Keratinocyte (primary cell): ENCODE results near the gene TTC22. TPM values are rescaled to one million over a fixed set of nuclear protein-coding genes. Genes with fewer than 3 reads are reported as not detected.

Experiments used
- DNase-seq: peaks from one replicate; pipeline ENCODE4 v3.0.0-alpha.2; 2011; ENCODE audit warnings: low read depth, missing footprints, low spot score
- FAIRE-seq: peaks from 2 replicates; lab custom pipeline; 2011; peaks lifted over from hg19 to GRCh38; lab: Jason Lieb, UNC
- H2AFZ ChIP-seq: 2 replicates; pipeline ENCODE4 v1.6.0; 2012; ENCODE audit warnings: low read length, control low read depth, inconsistent platforms; ENCODE audit not compliant: control insufficient read depth
- H3K27ac ChIP-seq: 2 replicates; pipeline ENCODE4 v1.5.1; 2011; ENCODE audit warnings: low read length; ENCODE audit not compliant: control insufficient read depth, insufficient read depth
- H3K27me3 ChIP-seq: 3 replicates; pipeline ENCODE4 v1.6.0; 2011; ENCODE audit warnings: low read length; ENCODE audit not compliant: control insufficient read depth, insufficient read depth; ENCODE audit errors: extremely low read depth
- H3K36me3 ChIP-seq, 2 experiments: 2 replicates in 1 of 2; 3 replicates in 1 of 2; pipeline ENCODE4 v1.5.1; 2011; ENCODE audit warnings: low read length in 2 of 2, mild to moderate bottlenecking in 1 of 2; ENCODE audit not compliant: control insufficient read depth in 2 of 2, insufficient read depth in 2 of 2; ENCODE audit errors: extremely low read depth in 1 of 2
- H3K4me1 ChIP-seq: 3 replicates; pipeline ENCODE4 v1.5.1; 2011; ENCODE audit warnings: low read length; ENCODE audit not compliant: control insufficient read depth, insufficient read depth; ENCODE audit errors: extremely low read depth
- H3K4me2 ChIP-seq: 3 replicates; pipeline ENCODE4 v1.6.0; 2011; ENCODE audit warnings: low read depth, low read length; ENCODE audit not compliant: control insufficient read depth, insufficient read depth; ENCODE audit errors: extremely low read depth
- H3K4me3 ChIP-seq, 3 experiments: fragments of 200-600 bp in 1 of 3; sonication (generic) in 1 of 3; 2 replicates in 2 of 3; 3 replicates in 1 of 3; pipeline ENCODE4 v1.5.1; 2011 to 2016; ENCODE audit warnings: low read length in 3 of 3, mild to moderate bottlenecking in 3 of 3, control low read depth in 2 of 3, inconsistent platforms in 1 of 3, low read depth in 1 of 3, mixed read lengths in 1 of 3, mixed run types in 1 of 3, moderate library complexity in 1 of 3; ENCODE audit not compliant: control insufficient read depth in 2 of 3, insufficient read depth in 2 of 3; ENCODE audit errors: extremely low read depth in 1 of 3
- H3K79me2 ChIP-seq: 2 replicates; pipeline ENCODE4 v1.6.0; 2012; ENCODE audit warnings: low read length; ENCODE audit not compliant: control insufficient read depth, insufficient read depth
- H3K9ac ChIP-seq: 3 replicates; pipeline ENCODE4 v1.6.0; 2011; ENCODE audit warnings: low read length; ENCODE audit not compliant: control insufficient read depth, insufficient read depth; ENCODE audit errors: extremely low read depth
- H3K9me1 ChIP-seq: 3 replicates; pipeline ENCODE4 v1.6.0; 2011; ENCODE audit warnings: low read length; ENCODE audit not compliant: control insufficient read depth, insufficient read depth; ENCODE audit errors: extremely low read depth
- H3K9me3 ChIP-seq: 2 replicates; pipeline ENCODE4 v1.5.1; 2012; ENCODE audit warnings: low read depth, low read length; ENCODE audit not compliant: control insufficient read depth
- H4K20me1 ChIP-seq: 3 replicates; pipeline ENCODE4 v1.6.0; 2011; ENCODE audit warnings: low read length; ENCODE audit not compliant: control insufficient read depth, insufficient read depth; ENCODE audit errors: extremely low read depth
- EZH2 ChIP-seq: IDR thresholded peaks from one replicate; pipeline ENCODE4 v1.6.1; 2012; ENCODE audit warnings: inconsistent platforms, mild to moderate bottlenecking, low read length, moderate library complexity
- dilution Hi-C: fragments of 300-500 bp; cut with MboI; formaldehyde crosslinking; loops from one replicate; pipeline ENCODE4 v1.7.0; 2020; ENCODE audit warnings: low sequenced_read_pairs; ENCODE audit not compliant: extremely low pct_ligation_motif_present
- polyA plus RNA-seq, 5 experiments: library from polyadenylated mRNA; depleted of rRNA in 3 of 5; stranded (reverse) in 3 of 5; stranded (forward) in 1 of 5; unstranded in 1 of 5; fragments of >200 nt; gene quantifications; 1 replicate in 1 of 5; 2 replicates in 3 of 5; 3 replicates in 1 of 5; pipeline versions ENCODE4 v1.2.1 to v1.2.3, GENCODE V29; 2011 to 2012; ENCODE audit warnings: missing spikeins in 2 of 5, low read depth in 1 of 5, low replicate concordance in 1 of 5
- TF ChIP-seq, protein P1 (sequence below), 3 experiments: IDR thresholded peaks in 1 of 3; conservative IDR thresholded peaks in 1 of 3; optimal IDR thresholded peaks in 1 of 3; 2 replicates in 2 of 3; 3 replicates in 1 of 3; pipeline versions ENCODE3 to v1.5.1; 2011; ENCODE audit warnings: low read length in 3 of 3, mild to moderate bottlenecking in 3 of 3, moderate library complexity in 2 of 3, control low read depth in 1 of 3, inconsistent platforms in 1 of 3; ENCODE audit not compliant: insufficient read depth in 2 of 3; ENCODE audit errors: extremely low read depth in 1 of 3

TTC22 gene
- polyA plus RNA-seq, 1 donor (not counting 4 experiments of a cell fraction or from before 2014, with no cell fraction given) = 5.1 TPM

DNA sequence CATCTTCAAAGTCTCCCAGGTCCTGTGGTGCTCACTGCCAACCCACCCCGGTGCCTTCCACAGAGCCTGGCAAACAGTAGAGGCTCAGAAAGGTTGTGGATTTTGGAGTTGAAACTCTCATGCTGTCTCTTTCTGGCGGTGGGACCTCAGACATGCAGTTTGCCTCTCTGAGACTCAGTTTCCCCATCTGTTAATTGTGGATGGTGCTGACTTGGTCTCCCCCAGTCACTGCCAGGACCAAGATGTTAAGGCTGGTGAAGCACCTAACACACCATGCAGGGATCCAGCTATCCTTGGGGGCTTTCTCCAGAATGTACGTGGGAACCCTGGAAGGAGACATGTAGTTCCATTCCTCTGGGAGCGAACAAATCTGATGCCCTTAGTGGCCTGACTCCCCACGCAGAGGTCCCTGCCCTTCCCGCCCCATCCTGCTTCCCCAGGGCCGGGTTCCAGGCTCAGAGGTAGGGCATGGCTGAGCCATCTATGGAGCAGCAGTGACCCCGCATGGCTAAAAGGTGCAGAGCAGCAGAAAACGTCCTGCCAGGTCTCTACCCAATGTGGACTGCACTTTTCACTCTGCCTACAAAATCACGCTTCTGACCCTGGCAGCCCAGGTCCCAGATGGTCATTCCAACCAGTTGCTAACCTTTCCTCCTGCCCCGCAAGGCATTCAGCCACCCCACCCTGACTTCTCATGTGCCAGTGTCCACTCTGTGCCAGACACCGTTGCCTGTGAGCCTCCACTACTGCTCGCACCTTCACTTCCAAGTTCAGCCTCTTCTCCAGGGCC is 9.2 kb upstream of the TTC22 start:
- no peaks in the 10 kb centered on the region for H3K79me2 ChIP-seq
- no peaks in the 10 kb centered on the region for H3K36me3 ChIP-seq
- H3K9ac ChIP-seq = no peak overlapping the region
- no peaks in the 10 kb centered on the region for H3K9me1 ChIP-seq
- no peak overlapping the region for H2AFZ ChIP-seq
- H3K27ac ChIP-seq = no peak overlapping the region
- no peaks in the 10 kb centered on the region for H4K20me1 ChIP-seq
- H3K9me3 ChIP-seq = no peaks in the 10 kb centered on the region
- FAIRE-seq (peak; percentile 80), DNase-seq (no peak)
- H3K4me1 ChIP-seq = no peaks in the 10 kb centered on the region
- H3K4me2 ChIP-seq = no peak overlapping the region
- dilution Hi-C loops = no loop called here
- H3K4me3 ChIP-seq = no peak overlapping the region
- no peaks in the 10 kb centered on the region for H3K27me3 ChIP-seq
- TF ChIP-seq EZH2 = no peak
- TF ChIP-seq, protein P1, sequence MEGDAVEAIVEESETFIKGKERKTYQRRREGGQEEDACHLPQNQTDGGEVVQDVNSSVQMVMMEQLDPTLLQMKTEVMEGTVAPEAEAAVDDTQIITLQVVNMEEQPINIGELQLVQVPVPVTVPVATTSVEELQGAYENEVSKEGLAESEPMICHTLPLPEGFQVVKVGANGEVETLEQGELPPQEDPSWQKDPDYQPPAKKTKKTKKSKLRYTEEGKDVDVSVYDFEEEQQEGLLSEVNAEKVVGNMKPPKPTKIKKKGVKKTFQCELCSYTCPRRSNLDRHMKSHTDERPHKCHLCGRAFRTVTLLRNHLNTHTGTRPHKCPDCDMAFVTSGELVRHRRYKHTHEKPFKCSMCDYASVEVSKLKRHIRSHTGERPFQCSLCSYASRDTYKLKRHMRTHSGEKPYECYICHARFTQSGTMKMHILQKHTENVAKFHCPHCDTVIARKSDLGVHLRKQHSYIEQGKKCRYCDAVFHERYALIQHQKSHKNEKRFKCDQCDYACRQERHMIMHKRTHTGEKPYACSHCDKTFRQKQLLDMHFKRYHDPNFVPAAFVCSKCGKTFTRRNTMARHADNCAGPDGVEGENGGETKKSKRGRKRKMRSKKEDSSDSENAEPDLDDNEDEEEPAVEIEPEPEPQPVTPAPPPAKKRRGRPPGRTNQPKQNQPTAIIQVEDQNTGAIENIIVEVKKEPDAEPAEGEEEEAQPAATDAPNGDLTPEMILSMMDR (optimal IDR thresholded peaks at IDR 0.05 in 1 of 3, IDR thresholded peaks at IDR 0.05 in 1 of 3, conservative IDR thresholded peaks at IDR 0.05 in 1 of 3; ENCODE audit: extremely low read depth in 1 of 3, insufficient read depth in 2 of 3, low read length in 3 of 3) = peak; percentile 92 to 98 (median 94)

DNA sequence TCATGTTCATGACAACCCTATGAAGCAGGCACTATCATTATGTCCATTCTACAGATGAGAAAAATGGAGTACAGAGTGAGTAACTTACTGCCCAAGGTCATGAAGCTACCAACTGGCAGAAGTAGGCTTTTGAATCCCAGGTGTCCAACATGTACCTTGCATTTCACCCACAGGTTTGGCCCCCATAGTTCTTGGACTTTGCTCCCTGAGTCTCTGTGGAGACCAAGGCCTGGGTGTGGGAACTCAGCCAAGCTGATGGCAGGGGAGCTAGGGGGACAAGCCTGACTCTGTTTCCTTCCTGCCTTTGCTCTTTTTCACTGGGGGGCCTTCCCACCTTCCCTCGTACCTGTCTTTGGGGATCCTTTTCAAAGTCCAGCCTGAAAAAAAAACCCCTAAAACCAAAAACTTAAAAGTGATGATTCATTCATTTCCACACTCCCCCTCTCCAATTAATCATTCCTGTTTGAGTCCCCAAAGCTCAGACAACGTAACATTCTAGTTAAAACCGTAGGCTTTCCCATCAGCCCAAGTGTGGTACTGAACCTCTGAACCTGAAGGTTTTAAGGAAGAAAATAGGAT is 8.5 kb upstream of the TTC22 start:
- Histone ChIP-seq H3K9me3 (no peaks in the 10 kb centered on the region), H3K4me1 (peaks cover 2% of the 10 kb centered on the region), H3K4me2 (no peak overlapping the region), H3K9ac (no peak overlapping the region), H3K79me2 (no peaks in the 10 kb centered on the region), H3K4me3 (no peak overlapping the region), H3K27ac (no peak overlapping the region), H4K20me1 (no peaks in the 10 kb centered on the region), H2AFZ (no peak overlapping the region), H3K27me3 (no peaks in the 10 kb centered on the region), H3K9me1 (no peaks in the 10 kb centered on the region), H3K36me3 (no peaks in the 10 kb centered on the region)
- no peak for DNase-seq
- dilution Hi-C loops = no loop called here
- FAIRE-seq = no peak
- no peak for TF ChIP-seq EZH2
- TF ChIP-seq, protein P1 (optimal IDR thresholded peaks at IDR 0.05 in 1 of 3, IDR thresholded peaks at IDR 0.05 in 1 of 3, conservative IDR thresholded peaks at IDR 0.05 in 1 of 3; ENCODE audit: extremely low read depth in 1 of 3, insufficient read depth in 2 of 3, low read length in 3 of 3) = no peak
